ENCODE measurements around the gene RNU6-9.

DNA sequence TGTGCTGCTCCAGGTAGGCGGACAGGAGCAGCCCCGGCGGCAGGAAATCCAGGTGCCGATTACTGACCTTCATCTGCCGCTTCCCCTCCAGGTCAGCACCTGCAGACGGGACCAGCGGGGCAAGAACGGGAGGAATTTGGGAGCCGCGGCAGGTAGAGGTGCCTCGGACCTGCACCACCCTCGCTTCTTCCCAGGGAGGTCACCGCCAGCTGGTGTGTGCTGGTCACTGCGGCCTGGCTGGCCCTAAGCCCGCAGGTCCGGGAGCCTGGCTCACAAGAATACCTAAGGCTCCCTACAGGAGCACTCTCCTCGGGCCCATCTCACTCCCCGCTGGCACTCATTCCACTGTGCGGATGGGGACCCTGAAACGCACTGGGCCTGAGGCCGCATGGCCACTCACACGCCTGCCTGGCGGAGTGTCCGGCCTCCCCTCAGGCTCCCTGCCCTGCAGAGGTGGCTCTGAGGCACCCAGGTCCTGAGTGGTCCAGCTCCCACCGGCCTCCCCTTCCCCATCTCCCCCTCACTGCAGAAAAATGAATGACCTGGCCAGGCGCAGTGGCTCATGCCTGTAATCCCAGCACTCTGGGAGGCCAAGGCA lies 4.3 kb downstream of the RNU6-9 start:
- TF ChIP-seq, protein P1, sequence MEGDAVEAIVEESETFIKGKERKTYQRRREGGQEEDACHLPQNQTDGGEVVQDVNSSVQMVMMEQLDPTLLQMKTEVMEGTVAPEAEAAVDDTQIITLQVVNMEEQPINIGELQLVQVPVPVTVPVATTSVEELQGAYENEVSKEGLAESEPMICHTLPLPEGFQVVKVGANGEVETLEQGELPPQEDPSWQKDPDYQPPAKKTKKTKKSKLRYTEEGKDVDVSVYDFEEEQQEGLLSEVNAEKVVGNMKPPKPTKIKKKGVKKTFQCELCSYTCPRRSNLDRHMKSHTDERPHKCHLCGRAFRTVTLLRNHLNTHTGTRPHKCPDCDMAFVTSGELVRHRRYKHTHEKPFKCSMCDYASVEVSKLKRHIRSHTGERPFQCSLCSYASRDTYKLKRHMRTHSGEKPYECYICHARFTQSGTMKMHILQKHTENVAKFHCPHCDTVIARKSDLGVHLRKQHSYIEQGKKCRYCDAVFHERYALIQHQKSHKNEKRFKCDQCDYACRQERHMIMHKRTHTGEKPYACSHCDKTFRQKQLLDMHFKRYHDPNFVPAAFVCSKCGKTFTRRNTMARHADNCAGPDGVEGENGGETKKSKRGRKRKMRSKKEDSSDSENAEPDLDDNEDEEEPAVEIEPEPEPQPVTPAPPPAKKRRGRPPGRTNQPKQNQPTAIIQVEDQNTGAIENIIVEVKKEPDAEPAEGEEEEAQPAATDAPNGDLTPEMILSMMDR (IDR thresholded peaks at IDR 0.05), result no peak
- TF ChIP-seq POLR2A (IDR thresholded peaks at IDR 0.05), result no peak
